T-helper 17 cell (primary cell): ENCODE results near the gene PLA2G2F. TPM values are rescaled to one million over a fixed set of nuclear protein-coding genes. Genes with fewer than 3 reads are reported as not detected.
A peak's percentile ranks its signal among the peaks of the same experiment; 100 is the strongest.

ENCODE experiments used
- ATAC-seq: fragments of 150-1000 bp; cut with Tn5 transposase; 2 replicates; pipeline ENCODE4 v1.10.0; 2021; ENCODE audit warnings: mild to moderate bottlenecking, moderate library complexity
- DNase-seq, 3 donors: peaks; one replicate each; pipeline versions ENCODE4 v3.0.0 to v3.0.0-alpha.2; 2020 to 2021
- H3K9me3 ChIP-seq: one replicate; pipeline ENCODE4 v1.7.0; 2013; ENCODE audit warnings: low read length, mild to moderate bottlenecking; ENCODE audit not compliant: control insufficient read depth, poor library complexity, severe bottlenecking
- H3K27ac Mint-ChIP-seq: one replicate; pipeline ENCODE4 v1.8.0; 2022; ENCODE audit warnings: mild to moderate bottlenecking, moderate library complexity, mixed read lengths
- H3K27me3 Mint-ChIP-seq: one replicate; pipeline ENCODE4 v1.8.0; 2022; ENCODE audit warnings: mixed read lengths
- H3K36me3 Mint-ChIP-seq: one replicate; pipeline ENCODE4 v1.8.0; 2022; ENCODE audit warnings: low read depth, mixed read lengths
- H3K4me1 Mint-ChIP-seq: one replicate; pipeline ENCODE4 v1.8.0; 2022; ENCODE audit warnings: mild to moderate bottlenecking, mixed read lengths
- H3K4me3 Mint-ChIP-seq: one replicate; pipeline ENCODE4 v1.8.0; 2022; ENCODE audit warnings: mild to moderate bottlenecking, moderate library complexity, mixed read lengths
- total RNA-seq, 4 donors: library from RNA in 2 of 4; stranded (reverse) in 2 of 4; gene quantifications; one replicate each; pipeline ENCODE4 v1.2.3 and lab custom pipeline; 2022 to 2026

Gene PLA2G2F
- total RNA-seq, 2 donors from 2014 or later: not detected

GRCh38 chr1:20141001-20141400 lies 1.9 kb downstream of the PLA2G2F start:
- ATAC-seq: no peak
- no peaks in the 10 kb centered on the region for H3K9me3 ChIP-seq
- Mint-ChIP-seq H3K4me1 (no peaks in the 10 kb centered on the region), H3K27me3 (peaks cover 41% of the 10 kb centered on the region), H3K36me3 (no peaks in the 10 kb centered on the region), H3K4me3 (no peak overlapping the region), H3K27ac (no peak overlapping the region)
- DNase-seq: no peak

- Mint-ChIP-seq H3K4me1 (no peaks in the 10 kb centered on the region), H3K36me3 (no peaks in the 10 kb centered on the region), H3K27me3 (peaks cover 39% of the 10 kb centered on the region), H3K4me3 (no peak overlapping the region), H3K27ac (no peak overlapping the region)
- H3K9me3 ChIP-seq: no peaks in the 10 kb centered on the region
- ATAC-seq (no peak), DNase-seq (no peak)
Observed at GRCh38 chr1:20141466-20141865, 2.3 kb downstream of the PLA2G2F start.

GRCh38 chr1:20142001-20142710 lies 3.0 kb downstream of the PLA2G2F start:
- H3K4me1 Mint-ChIP-seq: no peaks in the 10 kb centered on the region
- H3K4me3 Mint-ChIP-seq: no peak overlapping the region
- peaks cover 39% of the 10 kb centered on the region for H3K27me3 Mint-ChIP-seq
- H3K9me3 ChIP-seq: no peaks in the 10 kb centered on the region
- H3K27ac Mint-ChIP-seq: no peak overlapping the region
- ATAC-seq (no peak), DNase-seq (no peak)
- no peaks in the 10 kb centered on the region for H3K36me3 Mint-ChIP-seq

- H3K4me1 Mint-ChIP-seq: no peaks in the 10 kb centered on the region
- no peak for DNase-seq
- no peaks in the 10 kb centered on the region for H3K9me3 ChIP-seq
- no peak overlapping the region for H3K27ac Mint-ChIP-seq
- H3K27me3 Mint-ChIP-seq: peaks cover 34% of the 10 kb centered on the region
- no peaks in the 10 kb centered on the region for H3K36me3 Mint-ChIP-seq
- H3K4me3 Mint-ChIP-seq: no peak overlapping the region
- no peak for ATAC-seq
Observed at GRCh38 chr1:20143318-20143717, 4.2 kb downstream of the PLA2G2F start.

GRCh38 chr1:20143734-20144565 lies 4.8 kb downstream of the PLA2G2F start:
- DNase-seq: no peak
- H3K9me3 ChIP-seq: no peaks in the 10 kb centered on the region
- no peaks in the 10 kb centered on the region for H3K36me3 Mint-ChIP-seq
- no peak overlapping the region for H3K4me3 Mint-ChIP-seq
- H3K27me3 Mint-ChIP-seq: peaks cover 28% of the 10 kb centered on the region
- no peaks in the 10 kb centered on the region for H3K4me1 Mint-ChIP-seq
- no peak for ATAC-seq
- H3K27ac Mint-ChIP-seq: no peak overlapping the region

GRCh38 chr1:20147846-20148570 lies 8.9 kb downstream of the PLA2G2F start:
- no peak overlapping the region for H3K4me3 Mint-ChIP-seq
- DNase-seq (no peak), ATAC-seq (no peak)
- no peaks in the 10 kb centered on the region for H3K27me3 Mint-ChIP-seq
- peaks cover 4% of the 10 kb centered on the region for H3K4me1 Mint-ChIP-seq
- H3K36me3 Mint-ChIP-seq: no peaks in the 10 kb centered on the region
- H3K27ac Mint-ChIP-seq: no peak overlapping the region
- no peaks in the 10 kb centered on the region for H3K9me3 ChIP-seq

GRCh38 chr1:20148571-20149500 lies 9.7 kb downstream of the PLA2G2F start:
- H3K9me3 ChIP-seq: no peaks in the 10 kb centered on the region
- Mint-ChIP-seq H3K27me3 (no peaks in the 10 kb centered on the region), H3K27ac (no peak overlapping the region), H3K36me3 (no peaks in the 10 kb centered on the region), H3K4me1 (peaks cover 4% of the 10 kb centered on the region), H3K4me3 (no peak overlapping the region)
- DNase-seq: no peak
- no peak for ATAC-seq

- no peak for ATAC-seq
- no peaks in the 10 kb centered on the region for H3K27me3 Mint-ChIP-seq
- H3K4me3 Mint-ChIP-seq: no peak overlapping the region
- no peak overlapping the region for H3K27ac Mint-ChIP-seq
- no peak for DNase-seq
- no peaks in the 10 kb centered on the region for H3K9me3 ChIP-seq
- no peaks in the 10 kb centered on the region for H3K36me3 Mint-ChIP-seq
- H3K4me1 Mint-ChIP-seq: peaks cover 11% of the 10 kb centered on the region
Observed at GRCh38 chr1:20149601-20150325, 10.6 kb downstream of the PLA2G2F start.

GRCh38 chr1:20150326-20150705 lies 11.2 kb downstream of the PLA2G2F start:
- ATAC-seq (no peak), DNase-seq (no peak)
- no peak overlapping the region for H3K27ac Mint-ChIP-seq
- no peaks in the 10 kb centered on the region for H3K9me3 ChIP-seq
- H3K4me3 Mint-ChIP-seq: no peak overlapping the region
- H3K4me1 Mint-ChIP-seq: peaks cover 15% of the 10 kb centered on the region
- H3K36me3 Mint-ChIP-seq: no peaks in the 10 kb centered on the region
- H3K27me3 Mint-ChIP-seq: no peaks in the 10 kb centered on the region

GRCh38 chr1:20150969-20151368 lies 11.8 kb downstream of the PLA2G2F start:
- Mint-ChIP-seq H3K27me3 (no peaks in the 10 kb centered on the region), H3K27ac (no peak overlapping the region), H3K4me1 (peaks cover 15% of the 10 kb centered on the region), H3K36me3 (no peaks in the 10 kb centered on the region), H3K4me3 (peak overlapping the region; percentile 9)
- ATAC-seq (no peak), DNase-seq (no peak)
- no peaks in the 10 kb centered on the region for H3K9me3 ChIP-seq

- DNase-seq (peak; percentile 58 to 67 (median 61)), ATAC-seq (peak; percentile 93)
- Mint-ChIP-seq H3K36me3 (no peaks in the 10 kb centered on the region), H3K27ac (peak overlapping the region; percentile 71), H3K4me3 (peak overlapping the region; percentile 93), H3K27me3 (no peaks in the 10 kb centered on the region), H3K4me1 (peaks cover 15% of the 10 kb centered on the region)
- H3K9me3 ChIP-seq: no peaks in the 10 kb centered on the region
Observed at GRCh38 chr1:20151906-20152598, 12.9 kb downstream of the PLA2G2F start.

- no peak for DNase-seq
- peaks cover 15% of the 10 kb centered on the region for H3K4me1 Mint-ChIP-seq
- H3K9me3 ChIP-seq: no peaks in the 10 kb centered on the region
- H3K36me3 Mint-ChIP-seq: no peaks in the 10 kb centered on the region
- peak overlapping the region; percentile 93 for H3K4me3 Mint-ChIP-seq
- peak; percentile 19 for ATAC-seq
- no peaks in the 10 kb centered on the region for H3K27me3 Mint-ChIP-seq
- H3K27ac Mint-ChIP-seq: peak overlapping the region; percentile 71
Observed at GRCh38 chr1:20152599-20152930, 13.4 kb downstream of the PLA2G2F start.
